ENCODE data around the gene DYNC1H1. TPM values are rescaled to one million over a fixed set of nuclear protein-coding genes. Genes with fewer than 3 reads are reported as not detected.

Gene DYNC1H1
- polyA plus RNA-seq, 1 donor from 2014 or later, result 298 TPM

DNA sequence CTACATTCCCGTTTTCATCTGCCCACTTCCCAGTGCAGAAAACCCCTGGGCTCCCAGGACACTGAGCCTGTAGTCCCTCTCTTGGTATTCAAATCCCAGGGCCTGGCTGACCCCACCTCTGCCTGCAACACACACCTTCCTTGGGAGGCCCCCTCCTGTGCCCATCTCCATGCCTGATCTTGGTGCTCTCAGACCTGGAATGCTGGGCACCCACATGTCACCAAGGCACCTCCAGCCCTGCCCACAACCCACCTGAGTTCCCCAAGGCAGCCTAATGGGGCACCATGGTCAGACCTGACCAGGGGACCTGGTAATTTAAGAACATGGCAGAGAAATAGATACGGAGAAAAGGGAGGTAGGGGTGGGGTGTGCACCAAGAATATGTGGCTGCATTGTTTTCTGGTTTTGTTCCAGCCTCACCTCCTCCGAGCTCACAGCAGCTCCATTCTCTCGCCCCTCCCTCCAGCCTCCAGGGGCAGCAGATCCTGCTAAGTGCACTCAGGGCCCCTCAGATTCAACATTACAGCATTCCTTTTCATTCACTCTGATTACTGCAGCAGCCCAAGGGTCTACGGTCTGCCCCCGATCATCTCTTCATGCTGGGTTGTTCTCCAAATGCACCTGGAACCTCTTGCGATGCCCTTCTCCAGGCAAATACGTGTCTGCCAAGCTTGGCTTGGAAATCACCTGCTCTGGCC lies 131.6 kb downstream of the DYNC1H1 start:
- H2AFZ ChIP-seq (ENCODE audit: low read depth, low read length), result no peak overlapping the region
- H3K9ac ChIP-seq (ENCODE audit: low read length), result peak overlapping the region; percentile 6
- no peaks in the 10 kb centered on the region for H3K27me3 ChIP-seq (ENCODE audit: insufficient read depth, low read depth, low read length)
- peak overlapping the region; percentile 6 for H3K27ac ChIP-seq (ENCODE audit: low read length)
- H3K9me3 ChIP-seq (ENCODE audit: low read length), result no peaks in the 10 kb centered on the region
- H3F3A ChIP-seq (ENCODE audit: insufficient read depth, low read length, poor library complexity, severe bottlenecking), result no peaks in the 10 kb centered on the region
- no peaks in the 10 kb centered on the region for H3K9me2 ChIP-seq (ENCODE audit: insufficient read depth, low read length)
- H4K20me1 ChIP-seq (ENCODE audit: insufficient read depth), result no peaks in the 10 kb centered on the region
- H3K4me2 ChIP-seq (ENCODE audit: low read length), result peak overlapping the region; percentile 15
- TF ChIP-seq, protein P1, sequence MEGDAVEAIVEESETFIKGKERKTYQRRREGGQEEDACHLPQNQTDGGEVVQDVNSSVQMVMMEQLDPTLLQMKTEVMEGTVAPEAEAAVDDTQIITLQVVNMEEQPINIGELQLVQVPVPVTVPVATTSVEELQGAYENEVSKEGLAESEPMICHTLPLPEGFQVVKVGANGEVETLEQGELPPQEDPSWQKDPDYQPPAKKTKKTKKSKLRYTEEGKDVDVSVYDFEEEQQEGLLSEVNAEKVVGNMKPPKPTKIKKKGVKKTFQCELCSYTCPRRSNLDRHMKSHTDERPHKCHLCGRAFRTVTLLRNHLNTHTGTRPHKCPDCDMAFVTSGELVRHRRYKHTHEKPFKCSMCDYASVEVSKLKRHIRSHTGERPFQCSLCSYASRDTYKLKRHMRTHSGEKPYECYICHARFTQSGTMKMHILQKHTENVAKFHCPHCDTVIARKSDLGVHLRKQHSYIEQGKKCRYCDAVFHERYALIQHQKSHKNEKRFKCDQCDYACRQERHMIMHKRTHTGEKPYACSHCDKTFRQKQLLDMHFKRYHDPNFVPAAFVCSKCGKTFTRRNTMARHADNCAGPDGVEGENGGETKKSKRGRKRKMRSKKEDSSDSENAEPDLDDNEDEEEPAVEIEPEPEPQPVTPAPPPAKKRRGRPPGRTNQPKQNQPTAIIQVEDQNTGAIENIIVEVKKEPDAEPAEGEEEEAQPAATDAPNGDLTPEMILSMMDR (IDR thresholded peaks at IDR 0.05; ENCODE audit: poor library complexity, severe bottlenecking), result no peak
- TF ChIP-seq EP300 (conservative IDR thresholded peaks at IDR 0.05; ENCODE audit: poor library complexity, severe bottlenecking), result no peak
- TF ChIP-seq RAD21 (conservative IDR thresholded peaks at IDR 0.05), result no peak
- TF ChIP-seq, protein P2, sequence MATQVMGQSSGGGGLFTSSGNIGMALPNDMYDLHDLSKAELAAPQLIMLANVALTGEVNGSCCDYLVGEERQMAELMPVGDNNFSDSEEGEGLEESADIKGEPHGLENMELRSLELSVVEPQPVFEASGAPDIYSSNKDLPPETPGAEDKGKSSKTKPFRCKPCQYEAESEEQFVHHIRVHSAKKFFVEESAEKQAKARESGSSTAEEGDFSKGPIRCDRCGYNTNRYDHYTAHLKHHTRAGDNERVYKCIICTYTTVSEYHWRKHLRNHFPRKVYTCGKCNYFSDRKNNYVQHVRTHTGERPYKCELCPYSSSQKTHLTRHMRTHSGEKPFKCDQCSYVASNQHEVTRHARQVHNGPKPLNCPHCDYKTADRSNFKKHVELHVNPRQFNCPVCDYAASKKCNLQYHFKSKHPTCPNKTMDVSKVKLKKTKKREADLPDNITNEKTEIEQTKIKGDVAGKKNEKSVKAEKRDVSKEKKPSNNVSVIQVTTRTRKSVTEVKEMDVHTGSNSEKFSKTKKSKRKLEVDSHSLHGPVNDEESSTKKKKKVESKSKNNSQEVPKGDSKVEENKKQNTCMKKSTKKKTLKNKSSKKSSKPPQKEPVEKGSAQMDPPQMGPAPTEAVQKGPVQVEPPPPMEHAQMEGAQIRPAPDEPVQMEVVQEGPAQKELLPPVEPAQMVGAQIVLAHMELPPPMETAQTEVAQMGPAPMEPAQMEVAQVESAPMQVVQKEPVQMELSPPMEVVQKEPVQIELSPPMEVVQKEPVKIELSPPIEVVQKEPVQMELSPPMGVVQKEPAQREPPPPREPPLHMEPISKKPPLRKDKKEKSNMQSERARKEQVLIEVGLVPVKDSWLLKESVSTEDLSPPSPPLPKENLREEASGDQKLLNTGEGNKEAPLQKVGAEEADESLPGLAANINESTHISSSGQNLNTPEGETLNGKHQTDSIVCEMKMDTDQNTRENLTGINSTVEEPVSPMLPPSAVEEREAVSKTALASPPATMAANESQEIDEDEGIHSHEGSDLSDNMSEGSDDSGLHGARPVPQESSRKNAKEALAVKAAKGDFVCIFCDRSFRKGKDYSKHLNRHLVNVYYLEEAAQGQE (IDR thresholded peaks at IDR 0.05; ENCODE audit: borderline replicate concordance), result no peak
- TF ChIP-seq SMC3 (conservative IDR thresholded peaks at IDR 0.05; ENCODE audit: poor library complexity), result no peak
- TF ChIP-seq EZH2 (IDR thresholded peaks at IDR 0.05; ENCODE audit: borderline replicate concordance, insufficient read depth, low read length, poor library complexity, severe bottlenecking), result no peak
- no peak for TF ChIP-seq TAF1 (IDR thresholded peaks at IDR 0.05; ENCODE audit: low read depth)
- no peak for TF ChIP-seq POLR2AphosphoS5 (IDR thresholded peaks at IDR 0.05)
- TF ChIP-seq MXI1 (conservative IDR thresholded peaks at IDR 0.05; ENCODE audit: poor library complexity, severe bottlenecking), result no peak
- peak overlapping the region; percentile 9 for H3K4me3 ChIP-seq (ENCODE audit: low read length)
- no peaks in the 10 kb centered on the region for H3K36me3 ChIP-seq (ENCODE audit: insufficient read depth, low read length)
- H3K79me2 ChIP-seq (replicated peaks; ENCODE audit: insufficient read depth, low read length), result no peaks in the 10 kb centered on the region

DNA sequence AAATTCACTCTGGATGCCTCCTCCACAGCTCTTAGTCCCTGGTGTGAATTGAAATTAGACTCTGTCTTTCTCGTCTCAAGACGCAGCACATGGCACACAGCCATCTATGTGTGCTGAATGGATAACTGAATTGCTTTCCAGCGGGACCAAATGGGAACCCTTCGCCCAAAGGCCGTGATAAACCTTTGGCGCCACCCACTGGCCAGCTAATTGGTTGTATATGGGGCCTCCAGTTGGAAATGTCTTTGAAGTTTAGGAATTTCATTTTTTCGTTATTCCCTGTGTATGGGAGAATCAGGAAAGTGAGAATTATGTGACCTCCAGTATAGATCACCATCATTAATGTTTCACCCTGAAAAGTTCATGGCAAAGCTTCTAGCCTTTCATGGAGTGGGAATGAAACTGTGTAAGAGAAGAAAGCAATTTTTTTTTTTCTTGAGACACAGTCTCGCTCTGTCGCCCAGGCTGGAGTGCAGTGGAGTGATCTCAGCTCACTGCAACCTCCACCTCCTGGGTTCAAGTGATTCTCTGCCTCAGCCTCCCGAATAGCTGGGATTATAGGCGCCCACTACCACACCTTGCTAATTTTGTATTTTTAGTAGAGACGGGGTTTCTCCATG lies 132.3 kb downstream of the DYNC1H1 start:
- Histone ChIP-seq H3K4me2 (ENCODE audit: low read length) (peak overlapping the region; percentile 15), H3K79me2 (replicated peaks; ENCODE audit: insufficient read depth, low read length) (no peaks in the 10 kb centered on the region), H3K9ac (ENCODE audit: low read length) (peak overlapping the region; percentile 6), H2AFZ (ENCODE audit: low read depth, low read length) (no peak overlapping the region), H3F3A (ENCODE audit: insufficient read depth, low read length, poor library complexity, severe bottlenecking) (no peaks in the 10 kb centered on the region), H3K27ac (ENCODE audit: low read length) (peak overlapping the region; percentile 6), H3K27me3 (ENCODE audit: insufficient read depth, low read depth, low read length) (no peaks in the 10 kb centered on the region), H3K36me3 (ENCODE audit: insufficient read depth, low read length) (no peaks in the 10 kb centered on the region), H4K20me1 (ENCODE audit: insufficient read depth) (no peaks in the 10 kb centered on the region), H3K9me2 (ENCODE audit: insufficient read depth, low read length) (no peaks in the 10 kb centered on the region), H3K9me3 (ENCODE audit: low read length) (no peaks in the 10 kb centered on the region), H3K4me3 (ENCODE audit: low read length) (peak overlapping the region; percentile 9)
- TF ChIP-seq, protein P1 (IDR thresholded peaks at IDR 0.05; ENCODE audit: poor library complexity, severe bottlenecking), result peak; percentile 85
- TF ChIP-seq MXI1 (conservative IDR thresholded peaks at IDR 0.05; ENCODE audit: poor library complexity, severe bottlenecking) (no peak), RAD21 (conservative IDR thresholded peaks at IDR 0.05) (peak; percentile 82), TAF1 (IDR thresholded peaks at IDR 0.05; ENCODE audit: low read depth) (no peak), SMC3 (conservative IDR thresholded peaks at IDR 0.05; ENCODE audit: poor library complexity) (peak; percentile 79), POLR2AphosphoS5 (IDR thresholded peaks at IDR 0.05) (no peak)
- TF ChIP-seq, protein P2 (IDR thresholded peaks at IDR 0.05; ENCODE audit: borderline replicate concordance), result no peak
